ENCODE measurements around the gene NATD1. TPM values are rescaled to one million over a fixed set of nuclear protein-coding genes. Genes with fewer than 3 reads are reported as not detected.

The NATD1 gene
- total and polyA plus RNA-seq, 2 of the 8 experiments (the other 6 are each of a cell fraction or from before 2014, with no cell fraction given), result 5.4 to 8.4 TPM

DNA sequence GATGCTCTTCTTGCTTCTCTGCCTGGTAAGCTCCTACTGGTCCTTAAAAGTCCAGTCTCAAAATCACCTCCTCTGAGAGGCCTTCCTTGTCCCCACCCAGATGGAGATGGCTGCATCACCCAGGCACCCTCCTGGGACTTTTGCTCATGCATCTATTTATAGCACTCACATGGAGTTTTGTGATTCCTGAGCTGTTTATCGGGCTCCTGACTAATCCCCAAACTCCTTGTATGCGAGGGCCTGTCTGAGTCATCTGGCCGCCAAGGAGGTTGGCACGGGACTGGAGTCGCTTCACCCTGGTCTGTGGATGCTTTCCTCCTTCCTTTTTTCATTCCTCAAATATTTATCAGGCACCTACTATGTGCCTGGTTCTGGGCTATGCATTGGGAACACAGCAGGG is 29.0 kb upstream of the NATD1 start (continued):
- no peak for TF ChIP-seq CHD7 (IDR thresholded peaks at IDR 0.05; ENCODE audit: insufficient replicate concordance, low read length)
- no peak for TF ChIP-seq NRF1 (IDR thresholded peaks at IDR 0.05; ENCODE audit: low read depth, low read length)
- TF ChIP-seq SAP30 (IDR thresholded peaks at IDR 0.05; ENCODE audit: insufficient read depth, insufficient replicate concordance, low read length), result no peak
